ENCODE data around the gene MINDY3.

- TF ChIP-seq ZBTB44 (tag by site-specific recombination; IDR thresholded peaks at IDR 0.05) (no peak), ZNF670 (tag by site-specific recombination; IDR thresholded peaks at IDR 0.05; ENCODE audit: low read depth) (no peak), ZNF777 (tag by site-specific recombination; IDR thresholded peaks at IDR 0.05; ENCODE audit: borderline replicate concordance) (no peak), RBAK (tag by site-specific recombination; IDR thresholded peaks at IDR 0.05) (no peak), CTCF (tag by site-specific recombination; IDR thresholded peaks at IDR 0.05) (no peak)
- TF ChIP-seq, protein P1, sequence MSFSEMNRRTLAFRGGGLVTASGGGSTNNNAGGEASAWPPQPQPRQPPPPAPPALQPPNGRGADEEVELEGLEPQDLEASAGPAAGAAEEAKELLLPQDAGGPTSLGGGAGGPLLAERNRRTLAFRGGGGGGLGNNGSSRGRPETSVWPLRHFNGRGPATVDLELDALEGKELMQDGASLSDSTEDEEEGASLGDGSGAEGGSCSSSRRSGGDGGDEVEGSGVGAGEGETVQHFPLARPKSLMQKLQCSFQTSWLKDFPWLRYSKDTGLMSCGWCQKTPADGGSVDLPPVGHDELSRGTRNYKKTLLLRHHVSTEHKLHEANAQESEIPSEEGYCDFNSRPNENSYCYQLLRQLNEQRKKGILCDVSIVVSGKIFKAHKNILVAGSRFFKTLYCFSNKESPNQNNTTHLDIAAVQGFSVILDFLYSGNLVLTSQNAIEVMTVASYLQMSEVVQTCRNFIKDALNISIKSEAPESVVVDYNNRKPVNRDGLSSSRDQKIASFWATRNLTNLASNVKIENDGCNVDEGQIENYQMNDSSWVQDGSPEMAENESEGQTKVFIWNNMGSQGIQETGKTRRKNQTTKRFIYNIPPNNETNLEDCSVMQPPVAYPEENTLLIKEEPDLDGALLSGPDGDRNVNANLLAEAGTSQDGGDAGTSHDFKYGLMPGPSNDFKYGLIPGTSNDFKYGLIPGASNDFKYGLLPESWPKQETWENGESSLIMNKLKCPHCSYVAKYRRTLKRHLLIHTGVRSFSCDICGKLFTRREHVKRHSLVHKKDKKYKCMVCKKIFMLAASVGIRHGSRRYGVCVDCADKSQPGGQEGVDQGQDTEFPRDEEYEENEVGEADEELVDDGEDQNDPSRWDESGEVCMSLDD (tag by site-specific recombination; IDR thresholded peaks at IDR 0.05) = no peak
These were observed 12.8 kb downstream of the MINDY3 start for GRCh38 chr10:15847481-15847880.

Measured in HEK293 (cell line).